Measurements from ENCODE around the gene THRA. TPM values are rescaled to one million over a fixed set of nuclear protein-coding genes. Genes with fewer than 3 reads are reported as not detected.
A peak's percentile ranks its signal among the peaks of the same experiment; 100 is the strongest.

Gene THRA
- total and polyA plus RNA-seq, 9 of the 15 experiments (the other 6 are each of a cell fraction or from before 2014, with no cell fraction given): 0.34 to 23.4 (median 12.7) TPM

GRCh38 chr17:40100669-40101366 is 38.1 kb downstream of the THRA start (continued):
- TF ChIP-seq ZBTB34 (CRISPR knock-in tag; IDR thresholded peaks at IDR 0.05): no peak
- peak; percentile 47; the same call in 1 of the 2 replicates for TF ChIP-seq SPI1 (IDR thresholded peaks at IDR 0.05; ENCODE audit: borderline replicate concordance, low read depth, low read length)
- peak; percentile 36 for TF ChIP-seq GABPB1 (CRISPR knock-in tag; IDR thresholded peaks at IDR 0.05)
- no peak for TF ChIP-seq ARID3A (IDR thresholded peaks at IDR 0.05; ENCODE audit: borderline replicate concordance, low read depth, low read length)
- no peak for TF ChIP-seq CC2D1A (IDR thresholded peaks at IDR 0.05)
- no peak for TF ChIP-seq HMGXB4 (CRISPR knock-in tag; IDR thresholded peaks at IDR 0.05)
- TF ChIP-seq ATF1 (CRISPR knock-in tag; IDR thresholded peaks at IDR 0.05): no peak
- peak; percentile 74 for TF ChIP-seq ATF1 (tag; IDR thresholded peaks at IDR 0.05)
- TF ChIP-seq CTBP1 (IDR thresholded peaks at IDR 0.05; ENCODE audit: borderline replicate concordance): peak; percentile 51; the same call in 1 of the 2 replicates
- no peak for TF ChIP-seq ZBTB11 (CRISPR knock-in tag; IDR thresholded peaks at IDR 0.05)
- TF ChIP-seq RBM34 (IDR thresholded peaks at IDR 0.05; ENCODE audit: borderline replicate concordance, insufficient read depth, low read length): no peak
- TF ChIP-seq PCBP2 (IDR thresholded peaks at IDR 0.05; ENCODE audit: low read depth, low read length, poor library complexity, severe bottlenecking): no peak
- TF ChIP-seq GTF2B (IDR thresholded peaks at IDR 0.05; ENCODE audit: extremely low read depth, insufficient read length): no peak
- TF ChIP-seq RBM14 (IDR thresholded peaks at IDR 0.05; ENCODE audit: borderline replicate concordance, insufficient read depth, low read depth, low read length): no peak
- TF ChIP-seq E2F4 (CRISPR knock-in tag; IDR thresholded peaks at IDR 0.05; ENCODE audit: low read depth): no peak
- peak; percentile 82 for TF ChIP-seq RNF2 (IDR thresholded peaks at IDR 0.05)
- TF ChIP-seq ZNF830 (CRISPR knock-in tag; IDR thresholded peaks at IDR 0.05): no peak

Data from K562 (cell line).